Osteoblast (primary cell): ENCODE results near the gene ANKS6. TPM values are rescaled to one million over a fixed set of nuclear protein-coding genes. Genes with fewer than 3 reads are reported as not detected.

Experiments used
- DNase-seq: peaks from one replicate; pipeline ENCODE4 v3.0.0; 2011; ENCODE audit warnings: low spot score, mixed read lengths; ENCODE audit not compliant: insufficient read length; ENCODE audit errors: missing footprints
- H2AFZ ChIP-seq: 2 replicates; pipeline ENCODE4 v1.6.0; 2011; ENCODE audit warnings: mild to moderate bottlenecking, low read length
- H3K27ac ChIP-seq: 2 replicates; pipeline ENCODE4 v1.5.1; 2011; ENCODE audit warnings: mild to moderate bottlenecking, low read depth, low read length, moderate library complexity
- H3K27me3 ChIP-seq: 2 replicates; pipeline ENCODE4 v1.6.0; 2012; ENCODE audit warnings: mild to moderate bottlenecking, control low read depth, inconsistent platforms, low read length, moderate library complexity; ENCODE audit not compliant: insufficient read depth
- H3K36me3 ChIP-seq: 2 replicates; pipeline ENCODE4 v1.5.1; 2011; ENCODE audit warnings: mild to moderate bottlenecking, low read length, control low read depth, moderate library complexity; ENCODE audit not compliant: insufficient read depth
- H3K4me1 ChIP-seq: 2 replicates; pipeline ENCODE4 v1.5.1; 2011; ENCODE audit warnings: mild to moderate bottlenecking, low read length, control low read depth, moderate library complexity; ENCODE audit not compliant: insufficient read depth
- H3K4me2 ChIP-seq: 2 replicates; pipeline ENCODE4 v1.6.0; 2011; ENCODE audit warnings: mild to moderate bottlenecking, low read length; ENCODE audit not compliant: insufficient read depth
- H3K4me3 ChIP-seq: fragments of 200-600 bp; sonication (generic); 3 replicates; pipeline ENCODE4 v1.5.1; 2012; ENCODE audit warnings: mild to moderate bottlenecking, low read length, inconsistent platforms; ENCODE audit not compliant: insufficient read depth
- H3K79me2 ChIP-seq: 2 replicates; pipeline ENCODE4 v1.6.0; 2012; ENCODE audit warnings: mild to moderate bottlenecking, low read length, control low read depth, inconsistent platforms; ENCODE audit not compliant: insufficient read depth
- H3K9me3 ChIP-seq: 2 replicates; pipeline ENCODE4 v1.5.1; 2011; ENCODE audit warnings: low read depth, low read length, control low read depth
- H4K20me1 ChIP-seq: 2 replicates; pipeline ENCODE4 v1.6.0; 2012; ENCODE audit warnings: mild to moderate bottlenecking, low read length, control low read depth; ENCODE audit not compliant: insufficient read depth
- total RNA-seq: library from RNA; depleted of rRNA; stranded (reverse); fragments of >200 nt; gene quantifications from 2 replicates; pipeline ENCODE4 v1.2.3, GENCODE V29; 2012
- TF ChIP-seq, protein P1 (sequence below): IDR thresholded peaks from 2 replicates; pipeline ENCODE4 v1.5.1; 2011; ENCODE audit warnings: mild to moderate bottlenecking, low read depth, low read length, moderate library complexity; ENCODE audit errors: extremely low read depth

Gene ANKS6
- total RNA-seq, 1 donor = 21.7 TPM

DNA sequence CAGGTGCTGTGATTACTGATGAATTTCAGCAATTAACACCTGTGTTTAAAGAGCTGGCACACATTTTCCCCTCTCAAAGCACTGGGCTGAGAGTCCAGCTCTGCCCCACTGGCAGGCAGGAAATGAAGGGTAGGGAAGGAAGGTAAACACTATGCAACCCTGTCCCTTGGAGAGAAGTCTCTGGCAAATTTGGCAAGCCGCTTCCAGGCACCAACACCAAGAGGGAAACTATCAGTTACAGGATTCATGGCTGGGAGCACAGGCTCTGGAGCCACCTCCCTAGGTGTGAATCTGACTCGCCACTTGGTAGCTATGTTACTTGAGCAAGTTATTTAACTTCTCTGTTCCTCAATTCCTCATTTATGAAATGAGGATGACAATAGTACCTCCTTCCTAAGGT lies 3.3 kb downstream of the ANKS6 start:
- H3K27ac ChIP-seq = no peak overlapping the region
- H3K79me2 ChIP-seq = peaks cover 41% of the 10 kb centered on the region
- no peak overlapping the region for H3K4me3 ChIP-seq
- no peak overlapping the region for H2AFZ ChIP-seq
- no peak for DNase-seq
- peaks cover 23% of the 10 kb centered on the region for H3K4me1 ChIP-seq
- TF ChIP-seq, protein P1, sequence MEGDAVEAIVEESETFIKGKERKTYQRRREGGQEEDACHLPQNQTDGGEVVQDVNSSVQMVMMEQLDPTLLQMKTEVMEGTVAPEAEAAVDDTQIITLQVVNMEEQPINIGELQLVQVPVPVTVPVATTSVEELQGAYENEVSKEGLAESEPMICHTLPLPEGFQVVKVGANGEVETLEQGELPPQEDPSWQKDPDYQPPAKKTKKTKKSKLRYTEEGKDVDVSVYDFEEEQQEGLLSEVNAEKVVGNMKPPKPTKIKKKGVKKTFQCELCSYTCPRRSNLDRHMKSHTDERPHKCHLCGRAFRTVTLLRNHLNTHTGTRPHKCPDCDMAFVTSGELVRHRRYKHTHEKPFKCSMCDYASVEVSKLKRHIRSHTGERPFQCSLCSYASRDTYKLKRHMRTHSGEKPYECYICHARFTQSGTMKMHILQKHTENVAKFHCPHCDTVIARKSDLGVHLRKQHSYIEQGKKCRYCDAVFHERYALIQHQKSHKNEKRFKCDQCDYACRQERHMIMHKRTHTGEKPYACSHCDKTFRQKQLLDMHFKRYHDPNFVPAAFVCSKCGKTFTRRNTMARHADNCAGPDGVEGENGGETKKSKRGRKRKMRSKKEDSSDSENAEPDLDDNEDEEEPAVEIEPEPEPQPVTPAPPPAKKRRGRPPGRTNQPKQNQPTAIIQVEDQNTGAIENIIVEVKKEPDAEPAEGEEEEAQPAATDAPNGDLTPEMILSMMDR = no peak
- H3K27me3 ChIP-seq = no peaks in the 10 kb centered on the region
- no peak overlapping the region for H3K4me2 ChIP-seq
- peaks cover 29% of the 10 kb centered on the region for H4K20me1 ChIP-seq
- H3K36me3 ChIP-seq = no peaks in the 10 kb centered on the region
- no peaks in the 10 kb centered on the region for H3K9me3 ChIP-seq

DNA sequence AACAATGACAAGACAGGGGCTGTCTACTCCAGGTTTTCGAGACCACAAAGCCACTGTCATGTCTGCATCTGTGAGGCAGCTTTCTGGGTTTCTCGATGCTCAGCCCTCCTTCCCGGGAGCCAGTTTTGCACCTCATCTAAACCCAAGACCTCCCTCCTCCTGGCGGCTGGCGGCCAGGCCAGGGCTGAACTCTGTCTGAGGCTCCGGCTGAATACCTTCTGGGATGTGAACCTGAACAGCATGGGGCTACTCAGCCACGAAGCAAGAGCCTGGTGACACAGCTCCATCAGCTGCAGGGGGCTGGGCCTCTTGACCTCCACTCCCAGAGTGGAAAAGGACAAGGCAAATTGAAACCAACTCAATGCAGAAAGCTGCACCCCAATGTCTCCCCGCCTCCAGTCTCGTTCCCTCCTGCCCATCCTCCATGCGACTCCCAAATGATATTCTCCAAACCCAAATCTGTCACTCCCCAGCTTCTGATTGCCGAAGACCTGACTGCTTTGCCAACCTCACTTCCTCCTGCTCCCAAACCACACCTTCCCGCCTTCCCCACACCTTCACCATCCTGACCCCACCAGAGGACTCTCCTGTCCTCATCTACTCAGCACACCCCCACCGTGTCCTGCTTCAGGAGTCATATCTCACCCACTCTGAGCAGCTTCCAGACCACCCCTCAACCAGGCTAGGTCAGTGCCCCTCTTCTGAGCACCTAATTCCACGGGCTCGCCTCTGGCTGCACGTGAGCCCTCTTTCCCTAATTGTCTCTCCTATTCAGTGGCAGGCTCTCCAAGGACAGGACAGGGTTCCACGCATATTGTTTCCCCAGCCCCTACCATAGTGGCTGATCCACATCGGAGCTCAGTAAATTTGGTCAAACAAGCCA lies 4.5 kb downstream of the ANKS6 start:
- no peak overlapping the region for H3K4me3 ChIP-seq
- H4K20me1 ChIP-seq = peaks cover 30% of the 10 kb centered on the region
- H3K4me1 ChIP-seq = peaks cover 23% of the 10 kb centered on the region
- H3K36me3 ChIP-seq = no peaks in the 10 kb centered on the region
- peak overlapping the region; percentile 9 for H3K27ac ChIP-seq
- TF ChIP-seq, protein P1 = no peak
- peak; percentile 61 for DNase-seq
- H3K27me3 ChIP-seq = no peaks in the 10 kb centered on the region
- no peak overlapping the region for H3K4me2 ChIP-seq
- no peaks in the 10 kb centered on the region for H3K9me3 ChIP-seq
- H2AFZ ChIP-seq = peak overlapping the region; percentile 32
- H3K79me2 ChIP-seq = peaks cover 41% of the 10 kb centered on the region

DNA sequence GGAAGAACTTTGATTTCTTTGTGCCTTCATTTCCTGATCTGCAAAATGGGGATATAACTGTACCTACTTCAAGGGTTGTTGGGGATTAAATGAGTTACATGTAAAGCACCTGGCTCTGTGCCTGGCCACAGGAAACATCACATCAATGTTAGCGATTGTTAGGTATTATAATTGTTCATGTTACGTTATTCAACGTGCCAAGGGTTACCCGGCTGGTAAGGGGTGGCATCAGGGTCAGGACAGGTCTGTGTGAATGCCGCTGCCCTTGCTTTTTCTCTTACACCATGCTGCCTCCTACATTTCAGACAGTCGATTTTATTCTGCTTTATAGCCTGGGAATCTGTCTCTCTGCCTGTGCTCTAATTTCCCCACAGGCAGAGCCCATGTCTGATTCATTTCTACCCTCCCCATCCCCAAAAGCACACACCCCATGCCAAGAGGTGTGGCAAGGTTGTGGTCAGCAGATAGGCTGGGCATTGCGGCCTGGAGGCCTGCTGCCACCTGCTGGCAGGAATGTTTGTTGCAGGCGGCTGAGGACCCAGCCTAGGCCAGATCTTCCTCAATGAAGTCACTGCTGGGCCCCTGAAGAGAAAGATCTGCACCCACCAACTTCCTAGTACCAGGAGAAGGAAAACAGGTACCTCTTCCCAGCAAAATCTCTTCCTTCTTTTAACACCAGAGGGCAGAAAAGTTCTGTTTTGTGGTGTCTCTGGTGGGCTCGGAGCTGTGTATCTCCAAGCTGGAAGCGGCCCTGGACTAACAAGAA lies 5.3 kb downstream of the ANKS6 start:
- H3K79me2 ChIP-seq = peaks cover 41% of the 10 kb centered on the region
- no peaks in the 10 kb centered on the region for H3K36me3 ChIP-seq
- H3K4me2 ChIP-seq = peak overlapping the region; percentile 30
- H2AFZ ChIP-seq = peak overlapping the region; percentile 32
- peaks cover 23% of the 10 kb centered on the region for H3K4me1 ChIP-seq
- peak; percentile 100 for DNase-seq
- no peaks in the 10 kb centered on the region for H3K9me3 ChIP-seq
- H3K27ac ChIP-seq = peak overlapping the region; percentile 29
- H3K4me3 ChIP-seq = no peak overlapping the region
- H4K20me1 ChIP-seq = peaks cover 32% of the 10 kb centered on the region
- TF ChIP-seq, protein P1 = peak; percentile 99
- no peaks in the 10 kb centered on the region for H3K27me3 ChIP-seq
